ENCODE measurements around the gene ZNF609.
"Not testable (repeated sequence)": the region's sequence is repeated elsewhere in the genome, so short reads cannot be mapped to it uniquely, and the experiment has no call there.

Gene ZNF609

GRCh38 chr15:64583983-64584382 is 123.6 kb downstream of the ZNF609 start:
- DNase-seq (ENCODE audit: low read depth, low spot score), result no peak

- DNase-seq (ENCODE audit: low read depth, low spot score), result no peak
Observed at GRCh38 chr15:64586259-64586870, 126.0 kb downstream of the ZNF609 start.

GRCh38 chr15:64586984-64587383 is 126.6 kb downstream of the ZNF609 start:
- no peak for DNase-seq (ENCODE audit: low read depth, low spot score)

GRCh38 chr15:64589435-64590084 is 129.2 kb downstream of the ZNF609 start:
- no peak for DNase-seq (ENCODE audit: low read depth, low spot score)

GRCh38 chr15:64592845-64593244 is 132.5 kb downstream of the ZNF609 start:
- not testable (repeated sequence) for DNase-seq (ENCODE audit: low read depth, low spot score)

GRCh38 chr15:64596701-64597476 is 136.5 kb downstream of the ZNF609 start:
- DNase-seq (ENCODE audit: low read depth, low spot score), result peak; percentile 39

- no peak for DNase-seq (ENCODE audit: low read depth, low spot score)
Observed at GRCh38 chr15:64597477-64597822, 137.1 kb downstream of the ZNF609 start.

- no peak for DNase-seq (ENCODE audit: low read depth, low spot score)
Observed at GRCh38 chr15:64599226-64599625, 138.8 kb downstream of the ZNF609 start.

- no peak for DNase-seq (ENCODE audit: low read depth, low spot score)
Observed at GRCh38 chr15:64599716-64600115, 139.3 kb downstream of the ZNF609 start.

- DNase-seq (ENCODE audit: low read depth, low spot score), result no peak
Observed at GRCh38 chr15:64600794-64601193, 140.4 kb downstream of the ZNF609 start.

GRCh38 chr15:64604319-64604718 is 143.9 kb downstream of the ZNF609 start:
- no peak for DNase-seq (ENCODE audit: low read depth, low spot score)

- DNase-seq (ENCODE audit: low read depth, low spot score), result not testable (repeated sequence)
Observed at GRCh38 chr15:64607416-64607815, 147.0 kb downstream of the ZNF609 start.

GRCh38 chr15:64610257-64610919 is 150.0 kb downstream of the ZNF609 start:
- no peak for DNase-seq (ENCODE audit: low read depth, low spot score)

- DNase-seq (ENCODE audit: low read depth, low spot score), result no peak
Observed at GRCh38 chr15:64611085-64611725, 150.8 kb downstream of the ZNF609 start.

GRCh38 chr15:64614519-64614918 is 154.1 kb downstream of the ZNF609 start:
- DNase-seq (ENCODE audit: low read depth, low spot score), result no peak

GRCh38 chr15:64617727-64618126 is 157.3 kb downstream of the ZNF609 start:
- no peak for DNase-seq (ENCODE audit: low read depth, low spot score)

- DNase-seq (ENCODE audit: low read depth, low spot score), result no peak
Observed at GRCh38 chr15:64618138-64618537, 157.8 kb downstream of the ZNF609 start.

- no peak for DNase-seq (ENCODE audit: low read depth, low spot score)
Observed at GRCh38 chr15:64618540-64618939, 158.2 kb downstream of the ZNF609 start.

GRCh38 chr15:64619880-64620839 is 159.8 kb downstream of the ZNF609 start:
- DNase-seq (ENCODE audit: low read depth, low spot score), result no peak

- no peak for DNase-seq (ENCODE audit: low read depth, low spot score)
Observed at GRCh38 chr15:64621056-64621455, 160.7 kb downstream of the ZNF609 start.
